ENCODE measurements around the gene MIPOL1.

DNA sequence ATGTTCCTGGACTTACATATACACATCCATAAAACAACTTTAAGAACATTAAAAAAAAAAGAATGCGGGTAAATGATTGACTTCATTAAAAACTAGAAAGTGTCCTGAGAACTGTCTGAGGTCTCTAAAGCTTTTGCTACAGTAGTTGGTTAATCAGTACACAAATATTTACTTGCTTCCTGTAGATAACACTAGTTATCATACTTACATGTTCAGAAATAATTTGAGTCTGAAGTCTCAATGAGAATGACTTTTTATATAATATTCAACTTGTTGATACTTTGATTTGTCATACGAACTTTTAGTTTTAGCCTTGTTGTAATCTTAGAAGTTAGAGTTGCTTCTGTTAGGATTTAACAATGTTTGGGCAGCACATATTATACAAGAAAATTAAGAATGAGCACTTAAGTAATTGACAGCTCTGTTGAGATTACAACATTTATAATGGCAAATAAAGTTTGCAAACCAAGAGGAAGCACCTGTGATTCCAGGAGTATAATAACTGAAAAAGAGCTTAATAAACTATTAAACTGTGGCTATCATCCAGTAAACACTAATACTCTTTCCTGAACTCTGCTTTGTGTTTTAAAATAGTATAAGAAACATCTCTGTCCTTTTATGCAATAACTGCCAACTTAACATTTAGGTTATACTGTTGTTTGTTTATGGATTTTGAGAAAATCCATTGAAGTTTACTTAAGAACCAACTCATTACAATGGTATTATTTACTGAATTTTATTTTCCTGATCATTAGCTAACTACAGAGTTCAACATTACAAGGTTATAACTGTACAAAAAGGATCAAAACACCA, 131.7 kb downstream of the MIPOL1 start:
- no peak for TF ChIP-seq POLR2A (IDR thresholded peaks at IDR 0.05)
- TF ChIP-seq, protein P1, sequence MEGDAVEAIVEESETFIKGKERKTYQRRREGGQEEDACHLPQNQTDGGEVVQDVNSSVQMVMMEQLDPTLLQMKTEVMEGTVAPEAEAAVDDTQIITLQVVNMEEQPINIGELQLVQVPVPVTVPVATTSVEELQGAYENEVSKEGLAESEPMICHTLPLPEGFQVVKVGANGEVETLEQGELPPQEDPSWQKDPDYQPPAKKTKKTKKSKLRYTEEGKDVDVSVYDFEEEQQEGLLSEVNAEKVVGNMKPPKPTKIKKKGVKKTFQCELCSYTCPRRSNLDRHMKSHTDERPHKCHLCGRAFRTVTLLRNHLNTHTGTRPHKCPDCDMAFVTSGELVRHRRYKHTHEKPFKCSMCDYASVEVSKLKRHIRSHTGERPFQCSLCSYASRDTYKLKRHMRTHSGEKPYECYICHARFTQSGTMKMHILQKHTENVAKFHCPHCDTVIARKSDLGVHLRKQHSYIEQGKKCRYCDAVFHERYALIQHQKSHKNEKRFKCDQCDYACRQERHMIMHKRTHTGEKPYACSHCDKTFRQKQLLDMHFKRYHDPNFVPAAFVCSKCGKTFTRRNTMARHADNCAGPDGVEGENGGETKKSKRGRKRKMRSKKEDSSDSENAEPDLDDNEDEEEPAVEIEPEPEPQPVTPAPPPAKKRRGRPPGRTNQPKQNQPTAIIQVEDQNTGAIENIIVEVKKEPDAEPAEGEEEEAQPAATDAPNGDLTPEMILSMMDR (IDR thresholded peaks at IDR 0.05): no peak

All from tibial nerve (tissue), 3 donors.